Skeletal muscle tissue (tissue), 4 donors: ENCODE measurements around the gene RASSF4. TPM values are rescaled to one million over a fixed set of nuclear protein-coding genes. Genes with fewer than 3 reads are reported as not detected.
A peak's percentile ranks its signal among the peaks of the same experiment; 100 is the strongest.

Experiments used
- H3K27ac ChIP-seq: one replicate; pipeline ENCODE4 v1.7.0; 2013; ENCODE audit warnings: mild to moderate bottlenecking, low read depth, low read length, inconsistent platforms
- H3K27me3 ChIP-seq, 3 donors: one replicate each; pipeline ENCODE4 v1.7.0; 2013; ENCODE audit warnings: low read length in 3 of 3; ENCODE audit not compliant: control insufficient read depth in 3 of 3, insufficient read depth in 3 of 3
- H3K36me3 ChIP-seq, 3 donors: one replicate each; pipeline ENCODE4 v1.7.0; 2013; ENCODE audit warnings: low read length in 3 of 3; ENCODE audit not compliant: control insufficient read depth in 3 of 3, insufficient read depth in 3 of 3
- H3K4me1 ChIP-seq, 3 donors: one replicate each; pipeline ENCODE4 v1.7.0; 2013; ENCODE audit warnings: low read length in 3 of 3, mild to moderate bottlenecking in 3 of 3; ENCODE audit not compliant: control insufficient read depth in 3 of 3, insufficient read depth in 3 of 3
- H3K4me3 ChIP-seq, 3 donors: one replicate each; pipeline ENCODE4 v1.7.0; 2013; ENCODE audit warnings: low read length in 3 of 3
- H3K9ac ChIP-seq, 3 donors: one replicate each; pipeline ENCODE4 v1.7.0; 2013; ENCODE audit warnings: low read length in 3 of 3, mild to moderate bottlenecking in 3 of 3, moderate library complexity in 2 of 3, low read depth in 1 of 3
- H3K9me3 ChIP-seq, 3 donors: one replicate each; pipeline ENCODE4 v1.7.0; 2013; ENCODE audit warnings: low read length in 3 of 3; ENCODE audit not compliant: control insufficient read depth in 3 of 3
- total RNA-seq: library from RNA; depleted of rRNA; stranded (reverse); fragments of >200 nt; gene quantifications from one replicate; pipeline ENCODE4 v1.2.3, GENCODE V29; 2014
- donor health status: Osteomylitis.

The RASSF4 gene
- total RNA-seq, 1 donor from 2014 or later: 21.4 TPM

GRCh38 chr10:44926751-44927351, 32.8 kb upstream of the RASSF4 start:
- Histone ChIP-seq H3K36me3 (no peaks in the 10 kb centered on the region), H3K27ac (no peak overlapping the region), H3K9me3 (no peaks in the 10 kb centered on the region), H3K4me1 (peaks cover 0 to 3% (median 0%) of the 10 kb centered on the region in 3 donors), H3K9ac (no peak overlapping the region), H3K27me3 (no peaks in the 10 kb centered on the region), H3K4me3 (no peak overlapping the region)

GRCh38 chr10:44927352-44927751, 32.2 kb upstream of the RASSF4 start:
- no peak overlapping the region for H3K9ac ChIP-seq
- H3K9me3 ChIP-seq: no peaks in the 10 kb centered on the region
- no peak overlapping the region for H3K4me3 ChIP-seq
- no peak overlapping the region for H3K27ac ChIP-seq
- H3K27me3 ChIP-seq: no peaks in the 10 kb centered on the region
- H3K36me3 ChIP-seq: no peaks in the 10 kb centered on the region
- peaks cover 0 to 4% (median 3%) of the 10 kb centered on the region in 3 donors for H3K4me1 ChIP-seq

GRCh38 chr10:44928462-44928861, 31.1 kb upstream of the RASSF4 start:
- no peaks in the 10 kb centered on the region for H3K36me3 ChIP-seq
- H3K4me1 ChIP-seq: peaks cover 8 to 15% (median 13%) of the 10 kb centered on the region in 3 donors
- no peaks in the 10 kb centered on the region for H3K9me3 ChIP-seq

GRCh38 chr10:44929356-44930255, 30.0 kb upstream of the RASSF4 start:
- no peak overlapping the region for H3K4me3 ChIP-seq
- no peaks in the 10 kb centered on the region for H3K36me3 ChIP-seq
- no peak overlapping the region for H3K27ac ChIP-seq
- no peak overlapping the region for H3K9ac ChIP-seq
- no peaks in the 10 kb centered on the region for H3K9me3 ChIP-seq
- H3K27me3 ChIP-seq: no peaks in the 10 kb centered on the region
- H3K4me1 ChIP-seq: peaks cover 11 to 25% (median 17%) of the 10 kb centered on the region in 3 donors

More at GRCh38 chr10:44928462-44928861, 31.1 kb upstream of the RASSF4 start:
- no peaks in the 10 kb centered on the region for H3K27me3 ChIP-seq
- no peak overlapping the region for H3K4me3 ChIP-seq
- no peak overlapping the region for H3K9ac ChIP-seq
- no peak overlapping the region for H3K27ac ChIP-seq

GRCh38 chr10:44930904-44931620, 28.5 kb upstream of the RASSF4 start:
- Histone ChIP-seq H3K4me3 (no peak overlapping the region), H3K36me3 (no peaks in the 10 kb centered on the region), H3K27me3 (no peaks in the 10 kb centered on the region), H3K27ac (no peak overlapping the region), H3K4me1 (peaks cover 18 to 39% (median 31%) of the 10 kb centered on the region in 3 donors), H3K9ac (no peak overlapping the region), H3K9me3 (no peaks in the 10 kb centered on the region)

GRCh38 chr10:44931621-44932516, 27.7 kb upstream of the RASSF4 start:
- H3K36me3 ChIP-seq: no peaks in the 10 kb centered on the region
- H3K27ac ChIP-seq: no peak overlapping the region
- no peaks in the 10 kb centered on the region for H3K27me3 ChIP-seq
- H3K4me3 ChIP-seq: no peak overlapping the region
- peaks cover 22 to 42% (median 39%) of the 10 kb centered on the region in 3 donors for H3K4me1 ChIP-seq
- H3K9ac ChIP-seq: peak overlapping the region in 1 of 3 donors; percentile 50
- no peaks in the 10 kb centered on the region for H3K9me3 ChIP-seq

- Histone ChIP-seq H3K36me3 (no peaks in the 10 kb centered on the region), H3K27ac (no peak overlapping the region), H3K4me3 (no peak overlapping the region), H3K4me1 (peaks cover 22 to 40% (median 40%) of the 10 kb centered on the region in 3 donors), H3K9me3 (no peaks in the 10 kb centered on the region), H3K27me3 (no peaks in the 10 kb centered on the region), H3K9ac (peak overlapping the region in 1 of 3 donors; percentile 50)
Measured at GRCh38 chr10:44932517-44933450, 26.8 kb upstream of the RASSF4 start.

GRCh38 chr10:44933451-44934321, 25.9 kb upstream of the RASSF4 start:
- Histone ChIP-seq H3K36me3 (no peaks in the 10 kb centered on the region), H3K9me3 (no peaks in the 10 kb centered on the region), H3K4me1 (peaks cover 22 to 40% (median 40%) of the 10 kb centered on the region in 3 donors), H3K9ac (no peak overlapping the region), H3K27me3 (no peaks in the 10 kb centered on the region), H3K27ac (no peak overlapping the region), H3K4me3 (no peak overlapping the region)
